H1 (cell line): Measurements from ENCODE around the gene LPP. TPM values are rescaled to one million over a fixed set of nuclear protein-coding genes. Genes with fewer than 3 reads are reported as not detected.

Experiments
- CBX5 ChIP-seq: fragments of 300-800, 300-1000 bp; sonication (generic); IDR thresholded peaks from 2 replicates; pipeline ENCODE4 v1.7.1; 2016; ENCODE audit warnings: antibody characterized with exemption, low read length, low read depth
- CBX8 ChIP-seq: fragments of 300-800, 300-1000 bp; sonication (generic); IDR thresholded peaks from 2 replicates; pipeline ENCODE4 v1.7.1; 2016; ENCODE audit warnings: low read depth, low read length, borderline replicate concordance
- CHD1 ChIP-seq: IDR thresholded peaks from 2 replicates; pipeline ENCODE4 v1.6.1; 2012; ENCODE audit warnings: low read depth, low read length, improper control_type of control experiment
- JUN ChIP-seq: IDR thresholded peaks from 2 replicates; pipeline ENCODE4 v1.6.1; 2011; ENCODE audit warnings: low read depth, mild to moderate bottlenecking, improper control_type of control experiment, low read length
- SIRT6 ChIP-seq: IDR thresholded peaks from one replicate; pipeline ENCODE4 v1.7.1; 2012; ENCODE audit warnings: low read length, inconsistent platforms
- SIX5 ChIP-seq: IDR thresholded peaks from 2 replicates; pipeline ENCODE4 v1.6.1; 2011; ENCODE audit warnings: mild to moderate bottlenecking, low read depth, low read length
- ZNF274 ChIP-seq: IDR thresholded peaks from 2 replicates; pipeline ENCODE4 v1.7.0; 2012; ENCODE audit warnings: low read length, borderline replicate concordance; ENCODE audit errors: extremely low read depth
- polyA plus RNA-seq, 7 experiments: library from polyadenylated mRNA; depleted of rRNA in 3 of 7; stranded (reverse) in 5 of 7; unstranded in 2 of 7; fragments of >200 nt in 5 of 7; fragments of 200-250 nt in 2 of 7; gene quantifications; 1 replicate in 5 of 7; 2 replicates in 1 of 7; 4 replicates in 1 of 7; pipeline versions ENCODE4 v1.2.1 to v1.2.3, GENCODE V29; 2011 to 2013; ENCODE audit warnings: missing spikeins in 2 of 7, mixed read lengths in 2 of 7
- total RNA-seq: library from RNA; stranded (reverse); fragmentation: NEBNext Ultra II Directional; extraction: Animal tissue kit (Norgen Biotek cat#: 25700); gene quantifications from 2 replicates; pipeline ENCODE4 v1.2.1, GENCODE V29; 2021

Gene LPP
- total and polyA plus RNA-seq, 2 of the 8 experiments (the other 6 are each of a cell fraction or from before 2014, with no cell fraction given), result 10.0 to 53.3 TPM

DNA sequence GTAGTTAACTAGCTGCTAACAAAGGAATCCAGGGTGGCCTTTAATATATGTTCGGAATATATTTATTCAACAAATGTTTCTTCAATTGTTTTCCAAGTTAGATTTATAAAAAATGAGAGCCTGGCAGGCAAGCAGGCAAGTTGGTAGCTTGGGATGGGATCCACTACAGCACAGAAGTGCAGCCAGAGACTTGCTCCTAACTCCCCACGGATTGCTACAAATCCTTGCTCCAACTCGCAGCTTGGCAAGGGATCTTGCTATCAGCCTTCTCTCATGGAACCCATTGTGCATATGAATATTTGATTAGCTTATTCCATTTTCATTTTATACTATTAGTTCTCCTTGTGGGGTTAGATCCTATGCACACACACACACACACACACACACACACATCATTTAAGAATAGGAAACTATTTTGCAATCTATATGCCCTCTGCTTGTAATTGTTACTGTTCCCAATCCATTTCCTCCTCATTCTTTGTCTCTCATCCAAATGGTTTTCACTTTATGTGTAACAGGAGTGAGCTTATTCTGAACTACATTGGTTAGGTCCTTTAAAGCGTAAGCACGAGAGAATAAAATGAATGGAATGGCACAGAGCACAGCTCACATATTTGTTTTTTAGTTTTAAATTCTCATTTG lies 505.6 kb downstream of the LPP start (continued):
- no peak for TF ChIP-seq JUN
- no peak for TF ChIP-seq CBX8
- TF ChIP-seq ZNF274, result no peak
- no peak for TF ChIP-seq SIX5
- TF ChIP-seq SIRT6, result no peak
- no peak for TF ChIP-seq CBX5
- no peak for TF ChIP-seq CHD1
